GM18526 (cell line): Measurements from ENCODE around the gene DOC2A.
A peak's percentile ranks its signal among the peaks of the same experiment; 100 is the strongest.

Experiments
- POLR2A ChIP-seq: IDR thresholded peaks from 3 replicates; pipeline ENCODE4 v1.6.1; 2011; ENCODE audit not compliant: insufficient read length; ENCODE audit errors: extremely low read depth

The DOC2A gene

GRCh38 chr16:29995911-29996765 is 14.7 kb downstream of the DOC2A start, which contains the start of gene INO80E:
Gene INO80E (plus strand): TSS chr16:29996241. CDS start chr16:29996311, 70 bp downstream.
- TF ChIP-seq POLR2A = peak; percentile 82

- peak; percentile 38 for TF ChIP-seq POLR2A
Measured at GRCh38 chr16:29995324-29995910, 15.4 kb downstream of the DOC2A start, which contains the start of gene HIRIP3. Gene HIRIP3 (minus strand): TSS chr16:29995617. CDS start chr16:29995605, 12 bp downstream.

GRCh38 chr16:29994600-29995323 is 16.1 kb downstream of the DOC2A start:
- no peak for TF ChIP-seq POLR2A

- TF ChIP-seq POLR2A = no peak
Measured at GRCh38 chr16:29993903-29994599, 16.8 kb downstream of the DOC2A start.

GRCh38 chr16:29993191-29993902 is 17.5 kb downstream of the DOC2A start:
- no peak for TF ChIP-seq POLR2A

GRCh38 chr16:29992344-29992967 is 18.4 kb downstream of the DOC2A start:
- TF ChIP-seq POLR2A = no peak

GRCh38 chr16:29991571-29991904 is 19.3 kb downstream of the DOC2A start:
- no peak for TF ChIP-seq POLR2A

- no peak for TF ChIP-seq POLR2A
Measured at GRCh38 chr16:29990883-29991570, 19.8 kb downstream of the DOC2A start.

GRCh38 chr16:29990034-29990433 is 20.8 kb downstream of the DOC2A start:
- TF ChIP-seq POLR2A = no peak

- TF ChIP-seq POLR2A = no peak
Measured at GRCh38 chr16:29989111-29989858, 21.5 kb downstream of the DOC2A start.

- TF ChIP-seq POLR2A = no peak
Measured at GRCh38 chr16:29988346-29989075, 22.3 kb downstream of the DOC2A start.

- TF ChIP-seq POLR2A = no peak
Measured at GRCh38 chr16:29987371-29988085, 23.3 kb downstream of the DOC2A start.
